ENCODE measurements around the gene ZNF440. TPM values are rescaled to one million over a fixed set of nuclear protein-coding genes. Genes with fewer than 3 reads are reported as not detected.
"Not testable (repeated sequence)": the region's sequence is repeated elsewhere in the genome, so short reads cannot be mapped to it uniquely, and the experiment has no call there.

Gene ZNF440
- total RNA-seq, 1 donor from 2014 or later: 5.1 TPM

GRCh38 chr19:11813703-11814028, 407 bp upstream of the ZNF440 start:
- Histone ChIP-seq H3K36me3 (ENCODE audit: control insufficient read depth, insufficient read depth, low read length) (no peaks in the 10 kb centered on the region), H3K27me3 (ENCODE audit: control insufficient read depth, insufficient read depth, low read length) (no peaks in the 10 kb centered on the region), H3K4me3 (ENCODE audit: low read depth, low read length) (peak overlapping the region; percentile 95)
- TF ChIP-seq CTCF (IDR thresholded peaks at IDR 0.05; ENCODE audit: insufficient read depth, low read length, poor library complexity, severe bottlenecking): no peak
- DNase-seq (ENCODE audit: low read depth): no peak

DNA sequence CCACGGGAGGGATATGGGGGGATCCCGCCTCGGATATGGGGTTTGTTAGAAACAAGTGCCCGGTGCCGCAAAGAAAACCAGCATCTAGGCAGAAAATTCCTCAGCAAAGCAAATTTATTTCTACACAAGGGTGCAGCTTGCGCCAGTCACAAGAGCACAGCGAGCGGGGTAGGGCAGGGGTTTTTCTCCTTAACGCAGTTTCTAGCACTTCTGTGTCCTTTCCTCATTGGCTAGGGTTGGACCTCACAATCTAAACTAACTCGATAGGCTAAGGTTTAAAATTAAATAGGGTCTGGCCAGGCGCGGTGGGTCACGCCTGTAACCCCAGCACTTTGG, 595 bp downstream of the ZNF440 start:
- H3K4me3 ChIP-seq (ENCODE audit: low read depth, low read length): peak overlapping the region; percentile 95
- no peaks in the 10 kb centered on the region for H3K36me3 ChIP-seq (ENCODE audit: control insufficient read depth, insufficient read depth, low read length)
- TF ChIP-seq CTCF (IDR thresholded peaks at IDR 0.05; ENCODE audit: insufficient read depth, low read length, poor library complexity, severe bottlenecking): no peak
- no peak for DNase-seq (ENCODE audit: low read depth)
- no peaks in the 10 kb centered on the region for H3K27me3 ChIP-seq (ENCODE audit: control insufficient read depth, insufficient read depth, low read length)

DNA sequence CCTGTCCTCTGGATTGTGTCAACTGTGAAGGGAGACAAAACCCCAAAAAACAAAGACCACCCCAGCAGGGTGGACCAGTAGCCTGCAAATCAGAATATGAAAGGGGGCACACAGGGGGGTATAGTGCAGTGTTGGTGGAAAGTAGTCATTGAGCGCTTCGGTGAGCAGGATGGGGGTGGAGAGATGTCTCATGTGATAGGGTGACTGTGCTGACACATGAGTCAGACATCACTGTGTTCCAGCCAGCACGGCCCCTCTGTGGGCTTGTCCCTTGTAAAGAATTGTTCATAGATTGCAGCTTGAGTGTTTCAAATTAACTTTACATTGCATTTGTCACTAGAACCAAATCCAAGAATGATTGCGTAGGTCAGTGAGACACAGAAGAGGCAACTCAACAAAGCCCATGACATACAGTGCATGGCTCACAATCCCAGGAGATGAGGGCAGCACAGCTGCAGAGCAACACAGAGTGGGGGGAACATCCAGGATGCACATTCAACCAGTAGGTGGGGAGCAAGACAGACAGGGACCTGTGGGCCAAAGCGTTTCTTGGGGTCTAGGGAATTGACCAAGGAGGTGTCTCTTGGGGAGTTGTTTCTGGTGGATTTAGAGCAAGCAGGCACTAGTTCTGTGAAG, 7.5 kb downstream of the ZNF440 start:
- Histone ChIP-seq H3K4me3 (ENCODE audit: low read depth, low read length) (no peak overlapping the region), H3K36me3 (ENCODE audit: control insufficient read depth, insufficient read depth, low read length) (no peaks in the 10 kb centered on the region), H3K27me3 (ENCODE audit: control insufficient read depth, insufficient read depth, low read length) (no peaks in the 10 kb centered on the region)
- no peak for DNase-seq (ENCODE audit: low read depth)
- TF ChIP-seq CTCF (IDR thresholded peaks at IDR 0.05; ENCODE audit: insufficient read depth, low read length, poor library complexity, severe bottlenecking): no peak

DNA sequence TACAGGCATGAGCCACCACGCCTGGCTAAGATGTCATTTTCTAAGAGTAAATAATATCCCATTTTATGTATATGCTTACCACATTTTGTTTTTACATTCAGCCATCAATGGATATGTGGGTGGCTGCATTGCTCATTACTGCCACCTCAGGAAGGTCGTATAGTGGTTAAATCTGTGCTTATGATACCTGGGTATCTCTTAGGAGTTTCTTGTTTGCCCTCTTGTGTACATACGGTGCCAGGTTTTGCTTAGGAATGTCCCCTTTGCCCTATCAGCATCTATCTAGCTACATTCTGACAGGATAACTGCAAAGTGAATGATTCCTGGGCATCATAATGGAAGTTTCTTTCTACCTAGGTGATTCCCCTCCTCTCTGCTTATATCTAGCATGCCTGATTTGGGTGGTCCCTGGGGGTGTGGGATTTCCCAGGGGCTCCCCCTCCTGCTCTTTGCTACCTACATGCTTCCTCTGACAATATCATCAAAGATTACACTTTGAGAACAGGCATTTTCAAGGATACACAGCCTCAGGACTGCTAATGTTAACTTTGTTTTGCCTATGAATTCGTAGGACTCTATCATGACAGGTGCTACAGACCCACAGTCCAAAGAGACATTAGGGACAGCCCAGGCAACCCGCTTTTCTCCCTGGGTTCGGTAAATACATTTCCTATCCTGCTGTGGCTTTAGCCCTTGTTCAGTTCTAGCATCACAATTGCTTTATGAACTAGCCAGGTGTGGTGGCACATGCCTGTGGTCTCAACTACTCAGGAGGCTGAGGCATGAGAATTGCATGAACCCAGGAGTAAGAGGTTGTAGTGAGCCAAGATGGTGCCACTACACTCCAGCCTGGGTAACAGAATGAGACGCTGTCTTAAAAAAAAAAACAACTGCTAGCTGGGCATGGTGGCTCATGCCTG, 15.1 kb downstream of the ZNF440 start:
- not testable (repeated sequence) for DNase-seq (ENCODE audit: low read depth); H3K4me3 ChIP-seq (ENCODE audit: low read depth, low read length); H3K27me3 ChIP-seq (ENCODE audit: control insufficient read depth, insufficient read depth, low read length); H3K36me3 ChIP-seq (ENCODE audit: control insufficient read depth, insufficient read depth, low read length)

- DNase-seq (ENCODE audit: low read depth): no peak
- no peak overlapping the region for H3K4me3 ChIP-seq (ENCODE audit: low read depth, low read length)
Measured at GRCh38 chr19:11832253-11832912, 18.3 kb downstream of the ZNF440 start.

More at GRCh38 chr19:11832253-11832912, 18.3 kb downstream of the ZNF440 start:
- TF ChIP-seq CTCF (IDR thresholded peaks at IDR 0.05; ENCODE audit: insufficient read depth, low read length, poor library complexity, severe bottlenecking): no peak
- Histone ChIP-seq H3K36me3 (ENCODE audit: control insufficient read depth, insufficient read depth, low read length) (peaks cover 4% of the 10 kb centered on the region), H3K27me3 (ENCODE audit: control insufficient read depth, insufficient read depth, low read length) (no peaks in the 10 kb centered on the region)

Measured in kidney epithelial cell (primary cell).